Spleen (tissue), 7 donors: Measurements from ENCODE around the gene ALG12.
A peak's percentile ranks its signal among the peaks of the same experiment; 100 is the strongest.

Experiments used
- POLR2A ChIP-seq, 3 donors: fragments of 450-650 bp; IDR thresholded peaks; one replicate each; pipeline ENCODE4 v1.5.1; 2017; ENCODE audit warnings: antibody characterized with exemption in 3 of 3, mild to moderate bottlenecking in 1 of 3
- POLR2AphosphoS5 ChIP-seq, 3 donors: sonication (generic); formaldehyde crosslinking; IDR thresholded peaks; one replicate each; pipeline ENCODE4 v1.5.1; 2017; ENCODE audit warnings: antibody characterized with exemption in 3 of 3
- TF ChIP-seq, protein P1 (sequence below), 11 experiments: fragments of 200-600 bp in 7 of 11; fragments of 450-650 bp in 4 of 11; sonication (generic) in 4 of 11; IDR thresholded peaks in 8 of 11; conservative IDR thresholded peaks in 3 of 11; 1 replicate in 7 of 11; 2 replicates in 4 of 11; pipeline versions ENCODE4 v1.4.0 to v1.8.0; 2016 to 2021; ENCODE audit warnings: antibody characterized with exemption in 11 of 11, inconsistent platforms in 4 of 11, mild to moderate bottlenecking in 1 of 11
- donor health status: DM: no; HTN: no; CAD: no; lungs with moderate emphysema.
- donor health status: DM: no; HTN: no; CAD: no.
- donor health status: DM: no; HTN: no; CAD: no.

GRCh38 chr22:49885881-49886280 is 32.4 kb downstream of the ALG12 start:
- TF ChIP-seq, protein P1, sequence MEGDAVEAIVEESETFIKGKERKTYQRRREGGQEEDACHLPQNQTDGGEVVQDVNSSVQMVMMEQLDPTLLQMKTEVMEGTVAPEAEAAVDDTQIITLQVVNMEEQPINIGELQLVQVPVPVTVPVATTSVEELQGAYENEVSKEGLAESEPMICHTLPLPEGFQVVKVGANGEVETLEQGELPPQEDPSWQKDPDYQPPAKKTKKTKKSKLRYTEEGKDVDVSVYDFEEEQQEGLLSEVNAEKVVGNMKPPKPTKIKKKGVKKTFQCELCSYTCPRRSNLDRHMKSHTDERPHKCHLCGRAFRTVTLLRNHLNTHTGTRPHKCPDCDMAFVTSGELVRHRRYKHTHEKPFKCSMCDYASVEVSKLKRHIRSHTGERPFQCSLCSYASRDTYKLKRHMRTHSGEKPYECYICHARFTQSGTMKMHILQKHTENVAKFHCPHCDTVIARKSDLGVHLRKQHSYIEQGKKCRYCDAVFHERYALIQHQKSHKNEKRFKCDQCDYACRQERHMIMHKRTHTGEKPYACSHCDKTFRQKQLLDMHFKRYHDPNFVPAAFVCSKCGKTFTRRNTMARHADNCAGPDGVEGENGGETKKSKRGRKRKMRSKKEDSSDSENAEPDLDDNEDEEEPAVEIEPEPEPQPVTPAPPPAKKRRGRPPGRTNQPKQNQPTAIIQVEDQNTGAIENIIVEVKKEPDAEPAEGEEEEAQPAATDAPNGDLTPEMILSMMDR (IDR thresholded peaks at IDR 0.05 in 8 of 11, conservative IDR thresholded peaks at IDR 0.05 in 3 of 11) = no peak
- no peak for TF ChIP-seq POLR2A (IDR thresholded peaks at IDR 0.05)
- peak in 1 of 3 donors; percentile 5 for TF ChIP-seq POLR2AphosphoS5 (IDR thresholded peaks at IDR 0.05)
